HG03575 (cell line): Measurements from ENCODE around the gene BRWD1.
"Not testable (repeated sequence)": the region's sequence is repeated elsewhere in the genome, so short reads cannot be mapped to it uniquely, and the experiment has no call there.

Experiments used
- ATAC-seq: cut with Tn5 transposase; IDR thresholded peaks from one replicate; pipeline ENCODE4 v1.9.1; 2021; ENCODE audit not compliant: unreplicated experiment, insufficient number of reproducible peaks, low FRiP score; ENCODE audit errors: extremely low read depth

Gene BRWD1

GRCh38 chr21:39153842-39154241, 159.6 kb downstream of the BRWD1 start:
- ATAC-seq: no peak

DNA sequence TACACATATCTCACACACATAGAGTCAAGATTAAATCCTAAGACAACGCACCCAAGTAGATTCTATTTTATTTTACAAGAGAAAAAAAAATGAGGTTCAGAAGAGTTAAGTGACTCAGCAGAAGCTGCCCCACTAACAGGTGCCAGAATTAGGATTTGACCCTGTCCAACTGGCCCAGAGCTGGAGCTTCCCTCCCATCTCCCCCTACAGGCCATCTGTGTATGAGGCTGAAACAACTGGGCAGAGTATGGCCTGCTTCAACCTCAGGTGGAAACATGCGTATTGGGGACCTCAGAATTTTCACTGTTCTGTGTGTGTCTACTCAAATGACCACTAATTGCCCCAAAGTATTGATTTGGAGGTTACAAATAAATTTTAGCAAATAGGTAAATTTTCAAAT, 160.1 kb downstream of the BRWD1 start:
- ATAC-seq: no peak

- no peak for ATAC-seq
These were observed 161.2 kb downstream of the BRWD1 start for GRCh38 chr21:39152271-39152670.

DNA sequence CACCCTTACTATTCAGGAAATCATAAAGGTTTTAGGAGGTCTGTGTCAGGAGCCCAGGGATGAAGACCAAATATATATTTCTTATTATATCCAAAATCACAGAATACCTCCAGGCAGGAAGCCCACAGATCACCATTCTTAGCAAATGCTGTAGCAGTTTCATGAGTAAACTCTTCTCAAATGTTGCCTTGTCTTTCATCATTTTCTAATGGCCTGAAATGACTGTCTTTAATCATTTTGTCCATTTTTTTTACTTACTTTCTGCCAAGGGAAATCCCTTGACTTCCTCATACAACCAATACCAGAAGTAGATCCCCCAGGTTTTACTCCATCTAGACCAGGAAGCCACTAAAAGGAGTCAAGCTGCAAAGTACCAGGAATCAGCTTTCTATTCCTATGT, 162.6 kb downstream of the BRWD1 start:
- ATAC-seq: no peak

- ATAC-seq: no peak
These were observed 163.1 kb downstream of the BRWD1 start for GRCh38 chr21:39150316-39150715.

DNA sequence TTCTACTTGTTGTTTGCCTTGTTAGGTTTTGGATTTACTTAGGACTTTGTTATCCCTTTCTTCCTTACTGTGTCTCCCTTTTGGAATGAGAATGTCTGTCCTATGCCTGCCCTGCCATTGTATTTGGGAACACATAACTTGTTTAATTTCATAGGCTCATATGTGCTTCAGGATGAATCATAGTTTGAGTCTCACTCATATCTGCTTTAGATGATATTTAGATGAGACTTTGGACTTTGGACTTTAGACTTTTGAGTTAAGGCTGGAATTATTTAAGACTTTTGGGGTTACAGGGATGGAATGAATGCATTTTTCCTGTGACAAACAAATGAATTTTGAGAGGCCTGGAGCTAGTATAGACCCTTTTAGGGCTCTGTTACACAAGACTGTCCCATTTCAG, 163.6 kb downstream of the BRWD1 start:
- no peak for ATAC-seq

GRCh38 chr21:39148975-39149374, 164.5 kb downstream of the BRWD1 start:
- ATAC-seq: no peak

DNA sequence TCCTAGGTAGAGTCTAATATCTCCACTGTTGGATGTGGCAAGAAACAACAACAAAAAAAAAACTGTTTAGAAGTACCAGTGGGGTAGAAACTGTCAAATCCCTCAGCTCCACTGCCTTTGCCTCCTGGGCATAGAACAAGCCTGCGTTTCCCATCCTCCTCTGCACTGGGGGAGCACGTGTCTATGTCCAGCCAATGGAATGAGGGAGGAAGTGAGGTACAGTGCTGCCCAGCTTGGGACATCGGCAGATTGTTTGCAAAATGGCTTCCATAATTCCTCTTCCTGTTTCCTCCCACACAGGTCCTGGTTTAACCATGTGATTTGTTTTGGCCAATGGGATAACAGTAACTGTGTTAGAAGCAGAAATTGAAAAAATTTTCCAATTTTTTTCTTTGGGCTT, 169.2 kb downstream of the BRWD1 start:
- ATAC-seq: no peak

- ATAC-seq: no peak
These were observed 170.5 kb downstream of the BRWD1 start for GRCh38 chr21:39142972-39143371.

- no peak for ATAC-seq
These were observed 171.9 kb downstream of the BRWD1 start for GRCh38 chr21:39141502-39141901.

- ATAC-seq: no peak
These were observed 175.9 kb downstream of the BRWD1 start for GRCh38 chr21:39137248-39138178.

DNA sequence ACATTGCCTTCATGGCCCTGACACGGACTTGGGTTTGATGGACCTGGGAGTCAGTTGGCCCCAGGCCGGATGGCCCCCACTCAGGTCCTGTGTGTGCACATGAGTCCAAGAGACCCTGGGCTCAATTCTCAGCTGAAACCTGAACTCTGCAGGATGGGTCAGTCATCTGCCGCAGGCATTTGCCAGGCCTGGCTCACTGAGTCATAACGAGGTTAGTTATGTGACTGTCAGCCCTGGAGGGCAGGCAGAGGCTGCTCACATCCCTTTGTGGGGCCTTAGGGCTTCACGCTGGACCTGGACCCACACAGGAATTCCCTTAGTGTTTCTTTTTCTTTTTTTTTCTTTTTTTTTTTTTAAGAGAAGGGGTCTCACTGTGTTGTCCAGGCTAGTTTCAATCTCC, 176.7 kb downstream of the BRWD1 start:
- ATAC-seq: no peak

- not testable (repeated sequence) for ATAC-seq
These were observed 177.3 kb downstream of the BRWD1 start for GRCh38 chr21:39136138-39136537.

- ATAC-seq: no peak
These were observed 179.1 kb downstream of the BRWD1 start for GRCh38 chr21:39134288-39134810.
